ENCODE results near the gene C16orf96.

C16orf96 gene

DNA sequence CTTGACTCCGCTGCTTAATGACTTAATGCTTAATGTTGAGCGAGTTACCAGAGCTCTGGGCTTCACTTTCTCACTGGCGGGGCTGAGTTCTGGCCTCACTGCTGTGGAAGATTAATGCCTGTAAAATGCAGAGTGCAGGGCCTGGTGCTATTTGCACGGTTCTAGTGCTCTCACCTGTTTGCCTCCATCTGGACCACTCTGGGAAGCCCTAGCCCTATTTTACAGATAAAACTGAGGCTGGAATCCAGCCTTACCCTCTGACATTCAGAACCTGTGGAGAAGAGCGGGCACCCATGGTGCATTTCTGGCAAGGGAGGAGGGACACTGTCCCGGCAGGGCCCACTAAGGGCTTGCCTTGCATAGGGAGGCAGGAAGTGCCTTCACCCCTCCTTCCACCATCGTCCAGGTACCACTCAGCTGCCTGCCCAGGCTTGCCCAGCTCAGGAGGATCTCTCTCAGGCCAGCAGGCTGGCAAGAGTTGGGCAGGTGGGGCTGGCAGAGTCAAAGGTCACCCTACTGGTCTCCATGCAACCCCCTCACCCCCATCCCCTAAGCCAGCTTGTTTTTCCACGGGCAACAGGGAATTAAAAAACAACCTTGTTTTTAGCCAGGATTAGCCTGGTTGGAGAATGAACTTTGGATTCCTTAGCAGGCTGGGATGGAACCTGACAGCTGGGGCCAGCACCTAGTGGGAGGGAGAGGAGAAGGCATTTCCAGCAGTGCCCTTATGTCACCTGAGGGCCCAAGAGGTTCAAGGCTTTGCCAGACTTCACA is 62.7 kb downstream of the C16orf96 start:
- DNase-seq (ENCODE audit: low spot score) = no peak

DNA sequence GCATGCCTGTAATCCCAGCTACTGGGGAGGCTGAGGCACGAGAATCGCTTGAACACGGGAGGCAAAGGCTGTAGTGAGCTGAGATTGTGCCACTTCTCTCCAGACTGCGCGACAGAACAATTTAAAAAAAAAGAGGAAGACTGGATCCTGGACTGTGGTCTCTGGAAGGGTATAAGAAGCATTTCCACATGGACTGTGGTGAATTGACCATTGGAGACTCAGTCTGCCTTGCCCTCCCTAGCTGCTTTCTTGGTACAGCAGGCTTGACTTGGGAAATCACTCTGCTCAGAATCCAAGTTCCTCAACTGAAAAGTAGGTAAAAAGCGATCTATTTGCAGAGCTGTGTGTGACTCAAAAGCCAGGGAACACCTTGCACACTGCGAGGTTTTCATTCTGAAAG is 67.5 kb downstream of the C16orf96 start:
- DNase-seq (ENCODE audit: low spot score) = no peak

DNA sequence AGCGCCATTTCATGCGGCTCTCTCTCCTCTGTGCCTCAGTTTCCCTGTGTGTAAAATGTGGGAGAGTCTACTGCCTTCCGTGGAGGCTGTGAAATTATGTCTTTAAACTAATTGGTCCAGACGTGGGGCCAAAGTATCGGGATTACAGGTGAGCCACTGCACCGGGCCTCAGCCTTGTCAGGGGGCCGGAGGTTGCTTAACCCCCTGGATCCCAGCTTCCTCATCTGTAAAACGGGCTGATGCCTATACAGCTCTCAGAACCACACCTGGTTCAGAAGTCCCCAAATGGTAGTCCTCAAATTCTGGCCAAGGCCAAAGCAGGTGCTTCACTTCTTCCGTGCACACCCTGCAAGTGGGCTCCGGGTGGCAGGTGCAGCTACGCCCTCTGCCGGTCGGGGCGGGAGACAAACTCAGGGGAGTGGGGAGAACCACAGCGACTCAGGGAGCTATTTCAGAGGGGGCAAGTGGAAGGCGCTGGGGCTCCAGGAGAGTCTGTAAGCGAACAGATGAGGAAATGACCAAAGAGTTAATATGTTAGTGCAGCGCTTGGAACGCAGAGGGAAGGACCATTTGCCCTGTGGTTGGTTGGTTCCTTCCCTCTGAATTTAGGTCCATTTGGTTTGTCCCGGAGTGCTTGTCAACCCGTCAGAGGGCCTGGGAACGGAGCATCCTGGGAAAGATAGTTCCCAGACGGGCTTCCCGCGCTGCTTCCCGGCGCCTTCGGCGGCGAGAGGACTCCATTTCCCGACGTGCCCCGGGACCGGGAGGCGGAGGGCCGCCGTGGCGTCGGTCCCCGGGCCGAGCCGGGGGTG is 68.1 kb downstream of the C16orf96 start, which contains the start of gene MGRN1:
Gene MGRN1, plus strand, starts transcription at position 812 of the 812 bp plus-strand sequence. CDS start 135 bp downstream, outside the sequence.
- DNase-seq (ENCODE audit: low spot score) = peak; percentile 94

DNA sequence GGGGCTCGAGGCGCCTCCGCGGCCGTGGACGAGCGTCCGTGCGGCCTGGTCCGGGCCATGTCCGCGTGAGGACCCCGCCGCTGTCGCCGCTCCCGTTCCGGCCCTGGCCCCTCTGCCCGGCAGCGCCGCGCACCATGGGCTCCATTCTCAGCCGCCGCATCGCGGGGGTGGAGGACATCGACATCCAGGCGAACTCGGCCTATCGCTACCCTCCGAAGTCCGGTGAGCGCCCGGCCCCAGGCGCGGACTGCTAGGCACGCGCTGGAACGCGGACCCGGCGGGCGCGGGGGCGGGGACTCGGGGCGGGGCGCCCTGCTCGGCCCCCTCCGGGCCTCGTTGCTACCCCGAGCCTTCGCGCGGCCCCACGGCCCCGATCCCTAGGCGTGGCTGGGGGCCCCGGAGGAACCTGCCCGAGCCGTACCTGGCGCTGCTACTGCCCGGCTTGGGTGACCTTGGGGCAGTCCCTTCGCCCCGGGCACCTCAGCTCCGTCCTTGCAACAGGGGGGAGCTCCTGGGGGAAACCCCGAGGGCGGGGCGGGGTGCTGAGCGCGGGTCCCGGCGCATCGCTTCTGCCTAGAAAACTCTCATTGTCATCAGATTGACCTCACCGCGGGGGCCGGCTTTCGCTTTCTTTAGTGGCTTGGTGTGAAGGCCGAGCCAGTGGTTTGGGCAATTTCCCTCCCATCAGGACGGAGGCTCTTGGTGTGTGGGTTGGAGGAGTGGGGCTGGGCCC is 68.9 kb downstream of the C16orf96 start:
- peak; percentile 57 for DNase-seq (ENCODE audit: low spot score)

DNA sequence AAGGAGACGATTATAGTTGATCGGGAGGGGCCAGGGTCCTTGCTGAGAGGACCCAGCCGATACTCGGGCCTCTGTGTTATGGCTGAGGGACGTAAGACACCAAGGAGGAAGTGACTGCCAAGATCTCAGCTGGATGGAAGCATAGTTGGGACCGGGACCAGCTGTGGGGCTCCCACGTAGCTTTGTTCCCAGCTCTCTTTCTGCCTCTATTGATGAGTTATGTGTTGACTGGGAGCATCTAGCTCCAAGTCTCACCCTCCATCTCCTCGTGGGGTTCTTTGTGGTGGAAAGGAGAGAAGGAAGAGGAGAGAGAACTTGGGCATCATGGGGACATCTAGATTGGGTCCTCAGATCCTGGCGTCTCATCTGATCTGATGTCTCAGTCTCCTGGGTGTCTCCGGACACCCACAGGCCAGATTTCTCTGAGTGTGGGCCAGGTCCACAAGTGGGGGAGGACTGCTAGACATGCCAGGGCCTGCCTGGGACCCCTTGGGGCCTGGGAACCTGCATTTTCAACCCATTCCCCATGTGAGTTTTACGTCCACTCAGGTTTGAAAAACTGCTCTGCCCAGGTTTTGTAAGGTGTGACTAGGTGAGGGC is 69.5 kb downstream of the C16orf96 start:
- no peak for DNase-seq (ENCODE audit: low spot score)

DNA sequence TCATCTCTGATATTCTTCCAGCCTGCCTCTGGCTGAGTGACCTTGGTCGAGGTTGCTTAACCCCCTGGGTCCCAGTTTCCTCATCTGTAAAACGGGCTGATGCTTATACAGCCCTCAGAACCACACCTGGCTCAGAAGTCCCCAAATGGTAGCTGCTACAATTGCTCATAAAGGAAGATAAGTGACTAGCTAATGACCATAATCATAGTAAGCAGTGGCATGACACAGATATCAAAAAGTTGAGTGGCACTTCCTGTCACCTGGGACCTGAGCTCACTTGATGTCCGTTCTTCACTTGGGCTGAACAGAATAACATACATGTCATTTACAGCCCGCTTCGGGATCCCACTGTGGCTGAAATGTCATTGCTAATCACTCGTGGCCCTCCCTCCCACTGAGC is 70.3 kb downstream of the C16orf96 start:
- no peak for DNase-seq (ENCODE audit: low spot score)

DNA sequence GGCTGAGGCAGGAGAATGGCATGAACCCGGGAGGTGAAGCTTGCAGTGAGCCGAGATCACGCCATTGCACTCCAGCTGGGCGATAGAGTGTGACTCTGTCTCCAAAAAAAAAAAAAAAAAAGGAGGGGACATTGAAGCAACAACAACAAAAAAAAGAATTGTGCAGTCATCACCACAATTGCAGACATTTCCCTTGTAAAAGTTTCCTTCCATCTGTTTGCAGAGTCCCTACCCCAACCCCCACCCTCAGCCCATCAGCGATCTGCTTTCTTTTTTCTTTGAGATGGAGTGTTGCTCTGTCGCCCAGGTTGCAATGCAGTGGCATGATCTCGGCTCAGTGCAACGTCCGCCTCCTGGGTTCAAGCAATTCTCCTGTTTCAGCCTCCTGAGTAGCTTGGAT is 72.1 kb downstream of the C16orf96 start:
- DNase-seq (ENCODE audit: low spot score) = no peak

DNA sequence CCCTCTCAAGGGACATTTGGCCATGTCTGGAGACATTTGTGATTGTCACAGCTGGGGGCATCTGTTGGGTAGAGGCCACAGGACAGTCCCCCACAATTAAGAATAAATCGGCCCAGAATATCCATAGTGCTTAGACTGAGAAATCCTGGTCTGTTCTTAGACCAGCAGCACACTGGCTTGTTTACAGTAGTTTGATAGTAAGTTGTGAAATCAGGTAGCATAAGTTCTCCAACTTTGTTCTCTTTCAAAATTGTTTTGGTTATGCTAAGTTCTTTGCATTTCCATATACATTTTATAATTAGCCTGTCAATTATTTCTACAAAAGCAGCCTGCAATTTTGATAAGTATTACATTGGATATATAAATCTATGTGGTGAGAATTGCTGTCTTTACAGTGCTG is 75.3 kb downstream of the C16orf96 start:
- no peak for DNase-seq (ENCODE audit: low spot score)

DNA sequence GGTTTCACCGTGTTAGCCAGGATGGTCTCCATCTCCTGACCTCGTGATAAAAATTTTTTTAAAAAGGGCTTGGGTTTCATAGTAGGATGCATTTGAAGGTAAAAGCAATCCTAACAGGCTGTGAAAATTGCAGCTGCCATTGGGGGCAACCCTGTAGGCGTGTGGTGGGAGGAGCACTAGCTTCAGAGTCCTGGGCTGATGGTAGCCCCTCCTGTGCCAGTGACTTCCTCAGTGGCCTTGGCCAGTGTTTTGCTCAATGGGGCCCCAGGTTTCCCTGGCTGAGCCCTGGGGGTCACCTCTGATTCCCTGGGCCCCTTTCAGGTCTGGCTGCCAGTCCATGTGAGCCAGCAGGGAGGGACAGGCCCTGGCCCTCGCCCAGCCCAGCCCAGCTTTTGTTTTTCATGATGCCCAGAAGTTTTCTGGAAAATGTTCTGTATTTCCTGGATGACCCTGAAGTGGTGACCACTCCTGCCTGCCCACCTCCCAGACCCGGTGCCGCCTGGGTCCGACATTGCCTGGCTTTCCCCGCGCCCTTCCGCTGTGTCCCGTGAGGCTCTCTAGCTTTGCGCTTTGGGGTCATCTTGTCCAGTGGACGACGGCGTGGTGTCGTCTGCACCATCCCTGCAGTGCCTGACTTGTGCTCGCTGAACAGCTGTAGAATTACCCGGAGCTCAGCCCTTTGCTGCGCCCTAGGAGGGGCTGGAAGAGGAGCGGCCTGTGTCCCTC is 77.9 kb downstream of the C16orf96 start:
- DNase-seq (ENCODE audit: low spot score) = no peak

DNA sequence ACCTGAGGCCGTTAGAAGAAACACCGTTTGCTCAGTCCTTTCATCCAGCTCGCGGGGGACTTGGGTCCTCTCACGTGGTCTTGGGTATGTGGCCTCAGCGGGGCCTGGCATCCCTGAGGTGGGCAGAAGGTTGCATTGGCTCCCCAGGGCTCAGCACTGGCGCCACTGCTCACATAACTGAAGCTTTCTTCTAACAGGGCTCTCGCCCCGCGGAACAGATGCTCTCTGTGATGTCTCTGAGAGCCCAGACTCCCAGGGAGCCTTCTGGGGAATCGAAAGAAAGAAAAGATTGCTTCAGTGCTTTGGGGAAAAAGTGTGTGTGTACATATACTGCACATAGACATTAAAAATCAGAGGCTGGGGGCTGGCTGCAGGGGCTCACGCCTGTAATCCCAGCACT is 78.6 kb downstream of the C16orf96 start:
- DNase-seq (ENCODE audit: low spot score) = no peak

DNA sequence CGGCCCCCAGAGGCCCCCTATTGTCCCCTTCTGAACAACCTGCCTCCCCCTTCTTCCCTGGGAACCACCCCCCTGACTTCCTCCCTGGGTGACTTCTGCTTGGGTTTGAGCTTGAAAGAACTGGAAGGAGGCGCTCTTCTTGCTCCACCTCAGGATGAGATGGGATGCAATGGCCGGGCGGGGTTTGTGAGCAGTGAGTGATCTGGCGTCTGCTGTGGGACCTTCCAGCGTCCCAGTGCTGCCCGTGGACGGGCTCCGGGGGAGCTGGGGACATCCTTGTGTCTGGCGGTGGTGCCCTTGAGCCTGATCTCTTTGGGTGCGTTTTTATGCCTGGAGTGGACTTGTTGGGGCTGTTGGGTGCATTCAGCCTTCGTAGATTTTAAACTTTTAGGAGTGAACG is 80.1 kb downstream of the C16orf96 start:
- no peak for DNase-seq (ENCODE audit: low spot score)

DNA sequence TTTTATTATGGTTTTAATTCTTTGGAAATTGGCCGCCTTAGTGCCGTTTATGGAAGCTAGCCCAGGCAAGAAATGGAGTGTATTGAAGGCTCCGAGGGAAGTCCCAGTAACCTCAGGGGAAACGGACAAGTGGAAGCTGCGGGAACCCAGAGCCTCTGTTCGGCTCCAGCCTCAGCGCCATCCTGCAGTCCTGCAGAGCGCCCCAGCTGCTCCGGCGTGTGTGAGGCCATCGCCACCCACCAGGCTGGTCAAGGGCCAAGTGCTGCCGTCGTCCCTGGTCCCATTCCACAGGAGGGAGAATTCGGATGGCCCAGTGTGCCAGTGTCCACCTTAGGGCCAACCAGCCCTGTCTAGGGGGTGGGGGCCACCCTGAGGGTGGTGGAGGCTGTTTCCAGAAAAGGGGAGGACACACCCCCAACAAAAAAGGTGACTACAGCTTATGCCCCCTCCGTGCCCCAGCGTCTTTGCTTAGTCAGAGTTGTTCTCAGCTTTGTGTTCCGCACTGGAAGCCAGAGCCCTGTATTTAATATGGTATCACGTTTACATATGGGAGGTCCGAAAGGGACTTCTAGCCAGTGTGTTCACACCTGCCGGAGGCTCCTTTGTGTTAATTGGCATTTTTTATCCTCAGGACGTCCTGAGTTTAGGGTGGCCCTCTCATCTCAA is 81.5 kb downstream of the C16orf96 start:
- DNase-seq (ENCODE audit: low spot score) = no peak

DNA sequence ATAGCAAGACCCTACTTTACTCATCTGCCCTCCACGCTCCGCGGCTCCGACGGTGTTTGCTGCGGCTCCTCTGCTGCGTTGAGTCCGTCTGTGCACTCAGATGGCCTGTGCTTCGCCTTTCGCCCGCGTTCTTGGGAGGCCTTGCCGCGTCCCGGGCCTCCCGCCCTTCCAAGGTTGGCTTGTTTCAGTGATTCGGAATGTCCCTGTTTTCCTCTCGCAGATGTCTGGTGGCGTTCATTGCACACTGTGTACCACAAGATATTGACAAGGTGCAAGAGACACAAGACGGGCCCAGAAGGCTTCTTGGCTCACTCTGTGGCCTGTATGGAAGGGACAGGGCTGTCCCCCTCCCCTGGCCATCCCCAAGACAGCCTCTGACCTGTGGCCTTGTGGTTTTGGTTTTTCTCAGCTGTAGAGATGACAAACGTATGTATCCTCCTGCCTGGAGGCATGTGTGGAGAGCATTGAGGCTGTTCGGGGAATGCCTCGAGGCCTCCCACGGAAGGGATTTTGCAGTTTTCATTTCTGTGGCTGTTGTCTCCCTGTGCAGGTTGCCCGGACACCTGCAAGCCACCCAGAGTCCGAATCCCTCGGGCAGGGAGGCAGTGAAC is 83.9 kb downstream of the C16orf96 start:
- DNase-seq (ENCODE audit: low spot score) = no peak

DNA sequence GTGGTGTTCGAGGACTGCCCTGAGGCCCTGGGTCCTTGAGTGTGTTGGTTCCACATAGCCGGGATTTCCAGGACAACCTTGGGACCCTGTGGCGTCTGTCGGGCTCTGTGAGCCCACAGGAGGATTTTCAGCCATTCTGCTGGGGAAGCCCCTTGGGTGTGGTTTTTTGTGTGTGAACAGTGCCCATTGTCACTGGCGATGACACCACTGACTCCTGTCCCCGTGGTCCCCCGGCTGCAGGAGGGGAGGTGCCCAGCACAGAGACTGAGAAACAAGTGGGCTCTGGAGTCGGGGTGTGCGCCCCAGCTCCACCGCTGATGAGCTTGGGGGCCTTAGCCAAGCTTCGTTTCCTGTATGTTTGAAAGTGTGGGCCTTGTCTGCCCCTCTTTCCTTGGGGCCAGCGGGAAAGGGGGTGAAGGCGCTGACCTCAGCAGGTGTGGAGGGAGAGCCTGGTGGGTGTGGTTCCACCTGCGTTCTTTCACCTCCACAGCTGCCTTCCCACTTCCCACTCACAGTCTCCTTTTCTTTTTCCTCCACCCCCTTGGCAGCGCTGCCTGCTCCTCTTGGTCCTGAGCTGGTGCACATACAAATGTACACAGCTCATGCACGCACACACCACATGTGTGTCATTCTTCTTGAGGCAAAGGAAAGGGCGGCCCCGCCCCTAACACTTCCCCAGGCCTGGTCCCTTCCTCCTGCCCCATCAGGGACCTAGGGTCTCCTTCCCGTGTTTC is 84.6 kb downstream of the C16orf96 start:
- DNase-seq (ENCODE audit: low spot score) = no peak

DNA sequence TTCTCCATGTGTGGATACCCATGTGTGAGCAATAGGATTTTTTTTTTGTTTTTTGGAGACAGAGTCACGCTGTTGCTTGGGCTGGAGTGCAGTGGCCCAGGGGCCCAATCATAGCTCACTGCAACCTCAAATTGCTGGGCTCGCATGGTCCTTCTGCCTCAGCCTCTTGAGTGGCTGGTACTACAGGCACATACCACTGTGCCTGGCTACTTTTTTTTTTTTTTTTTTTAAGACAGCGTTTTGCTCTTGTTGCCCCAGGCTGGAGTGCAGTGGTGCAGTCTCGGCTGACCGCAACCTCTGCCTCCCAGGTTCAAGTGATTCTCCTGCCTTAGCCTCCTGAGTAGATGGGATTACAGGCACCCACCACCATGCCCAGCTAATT is 85.2 kb downstream of the C16orf96 start:
- no peak for DNase-seq (ENCODE audit: low spot score)

DNA sequence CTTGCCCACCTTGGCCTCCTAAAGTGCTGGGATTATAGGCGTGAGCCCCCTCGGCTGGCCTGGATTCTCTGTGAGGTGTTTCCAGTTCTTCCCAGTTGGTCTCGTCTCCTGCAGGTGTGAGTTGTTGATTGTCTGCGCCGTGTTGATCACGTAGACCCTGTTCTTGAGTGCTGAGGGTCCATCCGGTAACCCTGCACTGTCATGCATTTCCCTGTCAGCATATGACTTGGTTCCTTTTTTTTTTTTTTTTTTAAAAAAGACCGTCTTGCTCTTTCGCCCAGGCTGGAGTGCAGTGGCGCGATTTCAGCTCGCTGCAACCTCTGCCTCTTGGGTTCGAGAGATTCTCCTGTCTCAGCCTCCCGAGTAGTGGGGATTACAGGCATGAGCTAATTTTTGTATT is 85.8 kb downstream of the C16orf96 start:
- DNase-seq (ENCODE audit: low spot score) = no peak

DNA sequence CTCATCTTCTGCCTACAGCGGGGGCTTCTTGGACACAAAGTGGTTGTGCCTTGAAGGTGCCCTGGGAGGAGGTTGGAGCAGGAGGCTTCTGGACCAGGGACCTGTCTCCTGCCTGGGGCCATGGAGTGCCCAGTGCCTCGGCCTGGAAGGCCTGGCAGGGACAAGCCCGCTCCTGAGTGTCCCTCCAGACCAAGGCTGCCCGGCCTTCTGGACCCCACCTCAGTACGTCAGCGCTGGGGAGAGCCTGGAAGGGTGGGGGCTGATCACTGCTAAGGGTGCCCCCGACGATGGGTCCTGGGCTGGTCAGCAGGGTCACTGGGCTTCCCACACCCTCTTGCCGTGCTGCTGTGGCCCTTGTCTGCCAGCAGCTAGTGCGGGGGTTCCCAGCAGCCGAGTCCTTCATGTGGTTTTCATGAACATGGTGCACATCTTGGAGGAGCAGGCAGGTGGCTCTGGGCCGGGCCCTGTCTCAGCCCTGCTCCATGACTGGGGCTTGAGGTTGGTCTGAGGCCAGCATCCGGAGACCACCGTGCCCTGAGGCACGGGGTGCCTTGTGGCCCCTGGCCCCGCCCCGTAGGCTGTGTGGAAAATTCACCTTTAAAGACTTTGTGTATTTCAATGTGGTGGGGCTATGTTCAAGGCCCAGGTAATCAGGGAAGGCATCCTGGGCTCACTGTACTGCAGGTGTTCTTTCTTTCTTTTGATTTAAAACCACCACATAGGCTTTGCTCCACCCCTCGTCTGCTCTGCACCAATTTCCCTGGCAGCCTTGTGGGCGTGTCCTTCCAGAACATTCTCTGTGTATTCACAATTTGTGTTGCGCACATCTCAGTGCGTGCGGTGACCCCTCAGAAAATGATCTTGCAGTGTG is 90.9 kb downstream of the C16orf96 start:
- DNase-seq (ENCODE audit: low spot score) = no peak

DNA sequence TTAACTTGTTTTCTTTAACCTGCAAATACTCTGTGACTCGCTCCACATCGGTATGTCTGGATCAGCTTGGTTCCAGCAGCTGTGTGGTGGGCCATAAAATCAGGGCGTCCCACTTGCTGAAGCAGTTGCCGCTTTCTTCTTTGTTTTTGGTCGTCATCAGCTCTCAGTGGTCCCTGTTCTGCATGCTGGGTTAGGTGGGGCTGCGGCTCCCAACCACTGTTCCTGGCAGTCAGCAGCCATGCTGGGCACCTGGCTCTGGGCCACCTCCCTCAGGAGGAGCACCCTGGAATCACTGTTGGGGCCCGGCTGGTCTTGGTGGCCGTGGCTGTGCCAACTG is 91.5 kb downstream of the C16orf96 start:
- no peak for DNase-seq (ENCODE audit: low spot score)

DNA sequence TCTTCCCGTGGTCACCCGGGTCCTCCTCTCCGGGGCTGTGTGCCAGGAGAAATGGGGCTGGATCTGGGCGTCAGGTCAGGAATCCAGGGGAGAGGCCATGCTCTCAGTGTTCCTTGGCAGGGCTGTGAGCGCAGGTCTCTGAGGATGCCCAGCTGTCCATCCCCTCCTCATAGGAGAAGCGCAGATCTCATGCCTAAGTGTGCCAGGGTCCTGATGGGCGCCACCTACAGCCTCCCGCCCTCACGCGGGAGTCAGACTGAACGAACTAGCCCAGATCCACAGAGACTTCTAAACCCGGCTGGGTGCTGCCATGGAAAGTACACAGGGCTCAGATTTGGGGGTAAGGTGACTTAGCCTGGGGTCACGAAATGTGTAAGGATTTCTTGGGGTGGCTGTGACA is 92.8 kb downstream of the C16orf96 start:
- DNase-seq (ENCODE audit: low spot score) = no peak
